ENCODE measurements around the gene MRPS18A. TPM values are rescaled to one million over a fixed set of nuclear protein-coding genes. Genes with fewer than 3 reads are reported as not detected.
A peak's percentile ranks its signal among the peaks of the same experiment; 100 is the strongest.

The MRPS18A gene
- total RNA-seq: 10 to 100 TPM; 26.1 to 26.5 TPM
- 10 to 100 TPM; 41.8 to 50.2 TPM for polyA plus RNA-seq
- long read RNA-seq, donor 1, transcript MRPS18A-202 (6 exons, 1,062 nt): major isoform, 22 of 23 reads
- long read RNA-seq, donor 1, partial matches to known transcripts: 0 of 23 reads
- long read RNA-seq, donor 1, other reads (novel, unspliced or antisense): 1 of 23 reads
- long read RNA-seq, donor 2, transcript MRPS18A-202 (6 exons, 1,062 nt): major isoform, 9 of 10 reads
- long read RNA-seq, donor 2, partial matches to known transcripts: 0 of 10 reads
- long read RNA-seq, donor 2, other reads (novel, unspliced or antisense): 1 of 10 reads

DNA sequence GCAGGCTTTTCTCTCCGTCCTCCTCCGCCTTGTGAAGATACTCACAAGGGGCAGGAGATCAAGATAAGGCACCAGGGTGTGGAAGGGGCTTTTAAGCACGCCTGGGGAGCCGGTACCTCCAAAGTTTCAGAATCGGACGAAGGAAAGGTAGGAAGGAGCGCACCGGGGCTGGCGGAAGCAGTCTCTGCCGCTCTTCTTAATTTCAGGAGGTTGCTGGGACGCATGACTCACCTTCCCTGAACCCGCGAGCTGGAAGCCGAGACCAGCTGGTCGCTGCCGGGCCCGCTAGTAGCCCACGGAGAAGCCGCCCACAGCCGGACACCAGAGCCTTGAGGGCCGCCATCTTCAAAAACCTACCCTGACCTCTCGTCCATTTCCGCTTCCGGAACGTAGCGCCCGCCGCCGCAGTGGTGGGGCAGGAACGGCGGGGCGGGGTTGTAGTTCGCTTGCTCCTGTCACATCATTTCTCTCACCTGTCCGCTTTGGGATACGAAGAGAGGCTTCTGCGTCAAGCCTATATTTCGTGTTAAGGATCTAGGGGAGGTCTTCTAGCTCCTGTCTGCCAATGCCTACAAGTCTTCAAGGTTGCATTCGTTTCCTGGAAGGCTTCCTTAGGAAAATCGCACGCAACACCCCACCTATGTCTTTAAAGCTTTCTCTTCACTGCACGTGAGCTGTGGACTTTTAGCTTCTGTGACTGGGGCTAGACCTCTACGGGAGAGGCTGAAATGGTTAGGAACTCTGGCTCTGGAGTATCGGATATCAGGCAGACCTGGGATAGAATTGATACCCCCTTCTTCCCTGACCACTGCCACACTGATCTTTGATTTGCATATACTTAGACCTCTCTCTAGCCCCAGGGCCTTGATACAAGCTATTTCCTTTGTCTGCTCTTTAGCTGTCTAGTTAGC is at the start of gene MRPS18A:
MRPS18A (minus strand) TSS at position 355 of the 911 bp plus-strand sequence; CDS start at position 343, 12 bp downstream.
- intact Hi-C loops (cut with DNase I): no loop called here
- H3K36me3 ChIP-seq (ENCODE audit: control insufficient read depth in 1 of 2, insufficient read depth in 2 of 2, low read length in 1 of 2): no peaks in the 10 kb centered on the region
- DNase-seq (peak; percentile 88 to 94), ATAC-seq (ENCODE audit: low FRiP score) (peak; percentile 94)
- 8 to 9% methylated on average over 43 of the region's 43 CpGs for WGBS, 2 donors
- H3K27me3 ChIP-seq (ENCODE audit: control insufficient read depth in 1 of 2, insufficient read depth in 2 of 2, low read length in 1 of 2): no peaks in the 10 kb centered on the region
- H3K4me1 ChIP-seq (ENCODE audit: control insufficient read depth in 1 of 2, insufficient read depth in 2 of 2, low read length in 2 of 2): peaks cover 3 to 6% of the 10 kb centered on the region in 2 donors
- H3K27ac ChIP-seq (ENCODE audit: low read depth in 1 of 2, low read length in 2 of 2): peak within 1 kb of the TSS in 1 of 2 donors; percentile 88
- no peaks in the 10 kb centered on the region for H3K9me3 ChIP-seq (ENCODE audit: control insufficient read depth, low read length)
- H3K4me3 ChIP-seq (ENCODE audit: low read length in 2 of 2): peak within 1 kb of the TSS; percentile 80 to 99

DNA sequence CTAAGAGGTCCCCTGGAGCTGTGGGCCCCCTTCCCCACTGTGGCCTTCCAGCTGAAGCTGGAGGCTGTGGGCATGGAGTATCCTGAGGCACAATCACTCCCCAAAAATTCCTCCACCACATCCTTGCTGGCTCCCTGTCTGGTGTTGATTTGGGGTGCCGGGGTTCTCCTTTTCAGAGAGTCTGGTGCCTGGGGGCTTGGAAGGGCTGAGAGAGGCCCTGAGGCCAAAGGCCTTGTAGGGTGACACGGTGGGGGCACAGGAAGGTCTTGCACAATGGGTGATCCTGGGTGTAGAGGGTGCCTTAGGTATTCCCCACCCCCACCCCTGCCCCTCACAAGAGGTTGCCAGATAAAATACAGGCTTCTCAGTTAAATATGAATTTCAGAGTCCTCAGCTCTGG is 49.3 kb upstream of the MRPS18A start:
- 87 to 92% methylated on average over 2 of the region's 2 CpGs for WGBS, 2 donors
- Histone ChIP-seq H3K4me1 (ENCODE audit: control insufficient read depth in 1 of 2, insufficient read depth in 2 of 2, low read length in 2 of 2) (no peaks in the 10 kb centered on the region), H3K36me3 (ENCODE audit: control insufficient read depth in 1 of 2, insufficient read depth in 2 of 2, low read length in 1 of 2) (no peaks in the 10 kb centered on the region), H3K27me3 (ENCODE audit: control insufficient read depth in 1 of 2, insufficient read depth in 2 of 2, low read length in 1 of 2) (no peaks in the 10 kb centered on the region), H3K9me3 (ENCODE audit: control insufficient read depth, low read length) (no peaks in the 10 kb centered on the region), H3K4me3 (ENCODE audit: low read length in 2 of 2) (no peak overlapping the region), H3K27ac (ENCODE audit: low read depth in 1 of 2, low read length in 2 of 2) (no peak overlapping the region)
- DNase-seq: peak in 1 of 2 donors; percentile 20
- intact Hi-C loops (cut with DNase I): no loop called here
- no peak for ATAC-seq (ENCODE audit: low FRiP score)

DNA sequence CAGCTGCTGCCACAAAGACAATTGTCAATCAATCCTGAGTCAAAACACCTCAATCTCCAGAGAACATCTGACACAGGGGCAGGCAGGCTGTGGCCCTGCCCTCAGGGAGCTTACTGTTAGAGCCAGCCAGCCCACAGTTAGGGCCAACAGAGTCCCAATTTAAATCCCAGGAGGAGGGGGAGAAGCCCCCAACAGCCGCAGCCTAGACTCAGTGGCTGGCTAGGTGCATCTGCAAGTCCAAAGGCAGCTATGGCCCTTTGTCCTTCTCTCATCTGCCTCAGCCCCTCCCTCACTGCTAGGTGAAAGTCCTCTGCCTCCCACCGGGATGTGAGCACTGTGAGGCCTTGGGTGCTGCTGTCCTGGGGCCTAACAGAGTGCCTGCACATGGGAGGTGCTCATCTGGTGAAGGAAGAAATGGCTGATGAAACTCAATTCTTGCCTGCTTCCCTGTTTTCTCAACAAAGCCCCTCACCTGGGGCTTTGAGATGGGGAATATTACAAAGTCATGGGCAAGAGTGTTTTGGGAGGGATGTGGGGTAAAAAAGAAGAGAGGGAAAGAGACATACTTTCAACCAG is 48.7 kb upstream of the MRPS18A start:
- H3K4me3 ChIP-seq (ENCODE audit: low read length in 2 of 2): no peak overlapping the region
- no peak overlapping the region for H3K27ac ChIP-seq (ENCODE audit: low read depth in 1 of 2, low read length in 2 of 2)
- no peaks in the 10 kb centered on the region for H3K27me3 ChIP-seq (ENCODE audit: control insufficient read depth in 1 of 2, insufficient read depth in 2 of 2, low read length in 1 of 2)
- intact Hi-C loops (cut with DNase I): no loop called here
- H3K9me3 ChIP-seq (ENCODE audit: control insufficient read depth, low read length): no peaks in the 10 kb centered on the region
- no peaks in the 10 kb centered on the region for H3K4me1 ChIP-seq (ENCODE audit: control insufficient read depth in 1 of 2, insufficient read depth in 2 of 2, low read length in 2 of 2)
- no peaks in the 10 kb centered on the region for H3K36me3 ChIP-seq (ENCODE audit: control insufficient read depth in 1 of 2, insufficient read depth in 2 of 2, low read length in 1 of 2)
- WGBS, 2 donors: 92 to 93% methylated on average over 2 of the region's 2 CpGs
- peak in 1 of 2 donors; percentile 50 for DNase-seq
- ATAC-seq (ENCODE audit: low FRiP score): no peak

DNA sequence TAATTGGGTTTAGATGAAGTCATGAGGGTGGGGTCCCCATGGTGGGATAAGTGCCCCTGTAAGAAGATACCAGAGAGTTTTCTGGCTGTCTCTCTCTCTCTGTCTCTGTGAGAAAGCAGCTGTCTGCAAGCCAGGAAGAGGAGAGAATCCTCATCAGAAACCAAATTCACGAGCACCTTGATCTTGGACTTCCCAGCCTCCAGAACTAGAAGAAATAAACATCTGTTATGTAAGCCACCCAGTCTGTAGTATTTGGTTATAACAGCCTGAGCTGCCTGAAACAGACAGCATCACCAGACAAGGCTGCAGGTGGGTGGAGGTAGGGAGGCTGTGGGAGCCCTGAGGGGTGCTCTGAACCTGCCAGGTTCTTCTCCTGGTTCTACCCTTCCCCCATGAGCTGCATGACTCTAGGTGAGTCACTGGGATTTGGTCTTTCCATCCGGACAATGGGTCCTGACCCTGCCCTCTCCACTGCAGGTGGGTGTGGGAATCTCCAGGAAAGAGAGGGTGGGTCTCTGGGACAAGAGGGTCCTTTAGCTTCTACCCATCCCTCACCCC is 48.1 kb upstream of the MRPS18A start:
- ATAC-seq (ENCODE audit: low FRiP score) (no peak), DNase-seq (no peak)
- Histone ChIP-seq H3K27ac (ENCODE audit: low read depth in 1 of 2, low read length in 2 of 2) (no peak overlapping the region), H3K36me3 (ENCODE audit: control insufficient read depth in 1 of 2, insufficient read depth in 2 of 2, low read length in 1 of 2) (no peaks in the 10 kb centered on the region), H3K4me3 (ENCODE audit: low read length in 2 of 2) (no peak overlapping the region), H3K4me1 (ENCODE audit: control insufficient read depth in 1 of 2, insufficient read depth in 2 of 2, low read length in 2 of 2) (no peaks in the 10 kb centered on the region), H3K27me3 (ENCODE audit: control insufficient read depth in 1 of 2, insufficient read depth in 2 of 2, low read length in 1 of 2) (no peaks in the 10 kb centered on the region), H3K9me3 (ENCODE audit: control insufficient read depth, low read length) (no peaks in the 10 kb centered on the region)
- intact Hi-C loops (cut with DNase I): no loop called here
- 93 to 96% methylated on average over 2 of the region's 2 CpGs for WGBS, 2 donors

DNA sequence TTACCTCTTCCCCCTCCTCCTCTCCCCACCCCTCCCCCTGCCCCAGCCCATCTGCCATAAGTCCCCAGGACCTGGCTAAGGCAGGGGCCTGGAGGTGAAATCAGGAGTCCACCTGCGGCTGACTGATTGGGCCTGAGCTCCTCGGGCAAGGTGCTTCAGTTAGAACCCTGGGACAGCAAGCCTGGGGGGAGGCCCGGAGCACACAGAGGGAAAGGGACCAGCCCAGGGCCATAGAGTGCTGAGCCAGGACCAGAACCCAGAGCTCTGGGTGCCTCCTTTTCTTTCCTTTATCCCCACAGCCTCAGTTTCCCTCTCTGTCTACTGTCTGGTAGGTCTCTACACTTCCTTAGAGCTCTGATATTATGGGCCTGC is 46.7 kb upstream of the MRPS18A start:
- intact Hi-C loops (cut with DNase I): no loop called here
- ATAC-seq (ENCODE audit: low FRiP score): no peak
- Histone ChIP-seq H3K4me3 (ENCODE audit: low read length in 2 of 2) (no peak overlapping the region), H3K27me3 (ENCODE audit: control insufficient read depth in 1 of 2, insufficient read depth in 2 of 2, low read length in 1 of 2) (no peaks in the 10 kb centered on the region), H3K9me3 (ENCODE audit: control insufficient read depth, low read length) (no peaks in the 10 kb centered on the region), H3K36me3 (ENCODE audit: control insufficient read depth in 1 of 2, insufficient read depth in 2 of 2, low read length in 1 of 2) (no peaks in the 10 kb centered on the region), H3K27ac (ENCODE audit: low read depth in 1 of 2, low read length in 2 of 2) (no peak overlapping the region), H3K4me1 (ENCODE audit: control insufficient read depth in 1 of 2, insufficient read depth in 2 of 2, low read length in 2 of 2) (no peaks in the 10 kb centered on the region)
- DNase-seq: peak in 1 of 2 donors; percentile 24
- WGBS, 2 donors: 87 to 92% methylated on average over 3 of the region's 3 CpGs

DNA sequence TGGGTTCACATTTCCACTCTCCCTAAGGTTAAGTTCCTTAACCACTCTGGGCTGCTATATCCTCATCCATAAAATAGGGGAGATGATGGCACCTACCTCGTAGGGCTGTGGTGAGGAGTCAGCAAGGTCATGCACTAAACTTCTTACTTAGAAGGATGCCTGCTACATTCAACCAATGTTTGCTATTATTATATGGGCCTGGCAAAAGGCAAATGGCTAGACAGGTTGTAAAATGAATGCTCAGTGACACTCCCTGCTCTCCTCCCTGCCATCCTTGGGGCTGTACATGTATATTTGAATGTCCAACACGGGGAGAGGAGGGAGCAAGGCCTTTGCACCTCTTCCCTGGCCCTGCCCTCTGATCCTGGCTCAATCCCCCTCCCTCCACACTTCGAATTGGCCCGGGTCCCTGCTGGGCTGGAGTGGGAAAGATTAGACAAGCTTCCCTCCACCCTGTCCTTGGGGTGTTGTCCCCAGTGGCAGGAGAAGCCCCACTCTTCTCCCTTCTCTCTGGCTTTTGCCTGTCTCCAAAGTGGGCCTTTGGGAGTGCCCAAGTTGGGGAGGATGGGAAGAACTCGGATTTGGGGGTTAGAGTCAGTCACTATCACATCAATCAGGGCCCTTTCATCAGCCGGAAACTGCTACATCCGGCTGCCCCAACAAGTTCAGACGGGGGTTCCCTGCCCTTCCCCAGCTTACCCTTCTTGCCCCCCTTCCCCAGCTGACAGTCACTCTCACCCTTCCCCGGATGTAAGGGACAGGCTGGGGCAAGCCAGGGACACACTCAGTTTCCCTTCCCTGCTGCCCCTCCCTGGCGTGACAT is 46.1 kb upstream of the MRPS18A start:
- no peak overlapping the region for H3K27ac ChIP-seq (ENCODE audit: low read depth in 1 of 2, low read length in 2 of 2)
- ATAC-seq (ENCODE audit: low FRiP score): no peak
- no peak for DNase-seq
- no peaks in the 10 kb centered on the region for H3K9me3 ChIP-seq (ENCODE audit: control insufficient read depth, low read length)
- no peaks in the 10 kb centered on the region for H3K27me3 ChIP-seq (ENCODE audit: control insufficient read depth in 1 of 2, insufficient read depth in 2 of 2, low read length in 1 of 2)
- no peak overlapping the region for H3K4me3 ChIP-seq (ENCODE audit: low read length in 2 of 2)
- H3K4me1 ChIP-seq (ENCODE audit: control insufficient read depth in 1 of 2, insufficient read depth in 2 of 2, low read length in 2 of 2): no peaks in the 10 kb centered on the region
- intact Hi-C loops (cut with DNase I): no loop called here
- no peaks in the 10 kb centered on the region for H3K36me3 ChIP-seq (ENCODE audit: control insufficient read depth in 1 of 2, insufficient read depth in 2 of 2, low read length in 1 of 2)
- WGBS, 2 donors: 60 to 64% methylated on average over 10 of the region's 10 CpGs

DNA sequence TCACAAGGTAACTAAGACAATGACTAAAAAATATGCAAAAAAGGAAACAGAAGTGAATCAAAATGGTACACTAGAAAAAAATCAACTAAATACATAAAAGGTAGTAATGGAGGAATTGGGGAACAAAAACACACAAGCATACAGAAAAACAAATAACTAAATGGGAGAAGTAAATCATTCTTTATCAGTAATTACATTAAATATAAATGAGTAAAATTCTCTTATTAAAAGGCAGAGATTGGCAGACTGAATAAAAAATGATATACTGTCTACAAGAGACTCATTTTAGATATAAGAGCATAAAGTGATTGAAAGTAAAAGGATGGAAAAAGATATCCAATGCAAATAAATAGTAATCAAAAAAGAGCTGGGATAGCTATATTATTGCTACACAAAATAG is 43.0 kb upstream of the MRPS18A start:
- Histone ChIP-seq H3K27ac (ENCODE audit: low read depth in 1 of 2, low read length in 2 of 2) (no peak overlapping the region), H3K36me3 (ENCODE audit: control insufficient read depth in 1 of 2, insufficient read depth in 2 of 2, low read length in 1 of 2) (no peaks in the 10 kb centered on the region)

DNA sequence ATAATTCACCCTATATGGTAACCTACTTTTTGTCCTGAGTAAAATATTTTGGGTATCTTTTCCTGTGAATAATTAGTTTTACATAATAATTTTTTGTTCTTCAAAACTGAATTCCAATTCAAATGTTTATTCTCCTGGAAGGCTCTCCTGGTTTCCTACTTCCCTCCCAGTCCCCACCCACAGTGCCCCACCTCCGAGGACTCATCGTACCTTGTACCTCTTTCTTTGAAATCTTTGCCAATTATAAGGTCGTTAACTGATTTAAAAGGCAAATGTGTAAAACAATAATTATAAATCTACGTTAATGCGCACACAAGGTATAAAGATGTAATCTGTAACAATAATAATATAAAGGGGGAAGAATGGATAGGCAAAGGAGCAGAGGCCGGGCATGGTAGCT is 41.9 kb upstream of the MRPS18A start:
- Histone ChIP-seq H3K4me1 (ENCODE audit: control insufficient read depth in 1 of 2, insufficient read depth in 2 of 2, low read length in 2 of 2) (no peaks in the 10 kb centered on the region), H3K27ac (ENCODE audit: low read depth in 1 of 2, low read length in 2 of 2) (no peak overlapping the region), H3K27me3 (ENCODE audit: control insufficient read depth in 1 of 2, insufficient read depth in 2 of 2, low read length in 1 of 2) (no peaks in the 10 kb centered on the region), H3K4me3 (ENCODE audit: low read length in 2 of 2) (no peak overlapping the region), H3K36me3 (ENCODE audit: control insufficient read depth in 1 of 2, insufficient read depth in 2 of 2, low read length in 1 of 2) (no peaks in the 10 kb centered on the region), H3K9me3 (ENCODE audit: control insufficient read depth, low read length) (no peaks in the 10 kb centered on the region)
- WGBS, 2 donors: 90 to 93% methylated on average over 6 of the region's 6 CpGs
- intact Hi-C loops (cut with DNase I): no loop called here
- peak in 1 of 2 donors; percentile 32 for DNase-seq
- ATAC-seq (ENCODE audit: low FRiP score): no peak

More for the DNA sequence above, 43.0 kb upstream of the MRPS18A start:
- Histone ChIP-seq H3K4me1 (ENCODE audit: control insufficient read depth in 1 of 2, insufficient read depth in 2 of 2, low read length in 2 of 2) (no peaks in the 10 kb centered on the region), H3K4me3 (ENCODE audit: low read length in 2 of 2) (no peak overlapping the region), H3K27me3 (ENCODE audit: control insufficient read depth in 1 of 2, insufficient read depth in 2 of 2, low read length in 1 of 2) (no peaks in the 10 kb centered on the region), H3K9me3 (ENCODE audit: control insufficient read depth, low read length) (no peaks in the 10 kb centered on the region)
- no peak for DNase-seq
- intact Hi-C loops (cut with DNase I): no loop called here
- no peak for ATAC-seq (ENCODE audit: low FRiP score)

All from aorta (tissue), 5 donors.